ENCODE results near the gene ZBTB7C.

The ZBTB7C gene

DNA sequence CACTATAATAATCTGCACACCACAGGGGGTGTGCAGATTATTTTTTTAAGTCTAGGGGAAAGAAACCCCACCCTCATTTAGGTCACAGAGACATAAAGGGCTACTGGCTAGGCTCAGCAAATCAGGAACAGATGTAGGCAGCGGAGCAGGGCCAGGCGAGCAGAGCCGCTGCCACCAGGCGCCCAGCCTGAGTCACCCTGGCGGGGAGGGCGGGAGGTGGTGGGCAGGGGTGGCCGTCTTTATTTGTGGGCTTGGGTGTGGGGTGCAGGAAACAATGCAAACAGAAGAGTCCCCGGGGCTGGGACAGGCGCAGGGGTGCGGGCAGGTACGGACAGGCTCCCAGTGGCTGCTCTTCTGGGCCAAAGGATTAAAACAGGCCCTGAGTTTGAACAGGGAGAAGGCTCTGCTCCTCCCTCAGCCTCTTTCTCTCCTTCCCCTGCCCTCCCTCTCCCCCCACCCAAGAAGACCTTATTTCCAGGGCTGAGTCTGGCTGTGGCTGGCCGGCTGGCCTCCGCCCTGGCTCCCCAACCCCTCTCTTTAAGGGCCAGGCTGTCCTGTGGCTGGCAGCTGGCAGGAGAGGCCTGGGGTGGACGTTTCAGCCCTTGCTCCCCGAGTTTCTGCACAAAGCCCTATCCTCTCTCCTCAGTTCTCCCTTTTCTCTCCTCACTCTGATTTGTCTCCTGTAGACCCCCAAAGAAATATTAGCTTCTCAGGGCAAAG, 335.8 kb downstream of the ZBTB7C start:
- DNase-seq: no peak

DNA sequence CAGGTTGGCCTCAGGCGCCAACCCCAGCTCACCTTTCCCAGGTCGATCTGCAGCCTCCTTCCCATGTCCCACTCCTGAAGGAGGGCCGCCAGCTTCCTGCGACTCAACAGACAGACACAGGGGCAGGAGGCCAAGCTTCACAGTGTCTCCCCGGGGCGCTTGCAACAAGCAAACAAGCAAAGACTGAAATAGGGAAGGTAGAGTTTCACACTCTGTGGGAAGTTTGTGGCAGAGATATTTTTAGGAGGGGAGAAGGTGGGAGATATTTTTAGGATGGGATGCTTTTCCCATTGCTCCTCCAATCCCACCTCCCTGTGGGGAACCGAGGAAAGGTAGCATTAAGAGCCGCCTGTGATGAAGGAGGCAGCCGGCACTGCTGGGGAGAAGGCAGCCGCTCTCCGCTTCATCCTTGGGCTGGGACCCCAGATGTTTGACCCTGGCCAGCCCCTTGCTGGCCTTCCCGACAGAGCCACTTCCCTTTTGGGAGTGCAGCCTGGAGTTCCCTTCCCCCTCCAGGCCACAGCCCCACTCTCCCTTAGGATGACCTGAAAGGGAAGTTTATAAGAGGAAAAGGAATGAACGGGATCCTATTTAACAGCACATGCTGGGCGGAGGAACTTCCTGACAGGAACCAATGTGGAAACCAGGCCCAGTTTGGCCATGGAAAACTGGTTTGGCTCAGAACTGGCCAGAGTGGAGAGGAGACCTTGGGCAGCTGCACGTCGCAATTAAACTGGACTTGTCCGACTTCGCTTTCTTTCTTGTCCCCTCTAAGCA, 336.6 kb downstream of the ZBTB7C start:
- DNase-seq: no peak

DNA sequence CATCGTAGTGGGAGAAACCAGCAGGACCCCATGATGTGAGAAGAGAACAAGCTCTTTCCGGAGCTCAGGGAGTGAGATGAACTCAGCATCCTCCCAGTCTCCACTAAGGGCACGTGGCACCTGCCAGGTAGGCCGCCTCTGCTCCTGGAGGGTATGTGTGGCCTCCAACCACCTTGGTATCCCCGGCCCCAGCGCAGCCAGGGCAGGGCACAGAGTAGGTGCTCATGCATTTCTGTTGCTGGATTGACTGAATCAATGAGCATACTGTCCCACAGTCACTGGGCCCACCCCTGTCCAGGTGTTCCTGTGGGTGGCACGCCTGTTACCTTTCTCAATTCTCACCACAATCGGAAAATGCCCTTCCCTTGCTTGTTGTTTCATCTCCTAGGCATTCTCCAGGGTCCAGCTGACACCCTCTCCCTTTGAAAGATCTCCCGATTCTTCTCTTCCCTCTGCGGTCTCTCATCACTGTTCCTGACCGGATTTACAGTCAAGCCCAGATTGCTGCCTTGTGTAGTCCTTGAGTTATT, 340.2 kb downstream of the ZBTB7C start:
- no peak for DNase-seq

DNA sequence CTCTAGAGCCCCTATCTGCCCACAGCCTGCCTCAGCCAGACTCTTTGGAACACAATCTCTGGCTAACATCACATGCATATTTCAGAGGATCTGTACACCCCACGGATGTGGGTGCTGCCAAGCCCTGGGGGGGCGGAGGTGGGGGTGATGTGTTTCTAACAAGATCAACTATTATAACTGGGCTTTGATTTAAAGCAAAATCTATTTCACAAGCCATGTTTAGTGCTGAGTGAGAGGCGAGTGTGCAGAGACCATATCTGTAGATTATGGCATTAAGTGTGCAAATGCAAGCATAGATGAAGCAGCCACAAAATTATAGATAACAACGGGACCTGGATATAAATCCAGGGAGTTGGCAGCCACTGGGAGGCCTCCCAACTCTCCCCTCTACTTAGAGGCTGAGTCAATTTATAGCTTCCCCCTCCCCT, 342.9 kb downstream of the ZBTB7C start:
- no peak for DNase-seq

DNA sequence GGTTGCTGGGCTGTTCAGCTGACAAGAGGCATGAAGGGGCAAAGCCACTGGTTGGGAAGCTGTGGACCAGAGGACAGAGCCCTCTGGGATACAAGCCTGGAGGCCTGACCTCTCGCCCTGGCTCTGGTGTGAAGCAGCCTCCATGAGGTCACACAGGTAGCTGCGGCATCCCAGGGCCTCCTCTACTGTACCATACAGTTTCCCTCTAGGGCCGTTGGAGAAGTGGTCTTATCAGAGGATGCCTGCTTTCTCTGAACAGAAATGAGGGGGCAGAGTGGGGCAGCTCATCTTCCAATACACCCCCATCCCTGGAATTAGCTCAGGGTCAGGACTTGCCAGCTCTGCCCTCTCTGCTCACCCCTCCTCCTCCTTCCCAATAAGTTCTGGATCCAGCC, 343.6 kb downstream of the ZBTB7C start:
- DNase-seq: no peak

DNA sequence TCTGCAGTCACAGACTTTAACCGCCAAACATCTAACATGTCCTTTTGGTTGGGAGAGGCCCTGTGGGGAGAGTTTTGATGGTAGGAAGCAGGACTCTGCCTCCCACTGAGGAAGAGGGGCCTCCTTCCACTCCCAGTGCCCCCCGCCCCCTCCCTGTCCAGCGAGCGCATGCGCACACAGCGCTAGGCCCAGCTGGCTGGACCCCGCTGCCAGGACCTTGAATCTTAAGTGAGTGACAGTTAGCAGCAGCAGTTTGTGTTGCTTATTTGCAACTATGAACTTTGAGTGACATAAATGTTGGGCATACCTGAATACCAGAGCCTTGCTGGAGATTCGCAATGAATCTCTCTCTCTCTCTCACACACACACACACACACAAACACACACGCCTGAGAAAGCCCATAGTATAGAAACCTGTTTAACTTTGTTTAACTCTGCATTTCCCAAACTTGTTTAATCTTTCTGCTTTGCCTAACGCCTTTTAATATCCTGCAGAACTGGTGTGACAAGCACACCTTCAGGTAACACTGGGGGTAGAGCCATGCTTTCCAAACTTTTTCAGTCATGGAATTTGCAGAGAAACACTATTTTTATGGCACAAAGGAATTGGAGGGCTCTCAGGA, 344.1 kb downstream of the ZBTB7C start:
- DNase-seq: no peak

DNA sequence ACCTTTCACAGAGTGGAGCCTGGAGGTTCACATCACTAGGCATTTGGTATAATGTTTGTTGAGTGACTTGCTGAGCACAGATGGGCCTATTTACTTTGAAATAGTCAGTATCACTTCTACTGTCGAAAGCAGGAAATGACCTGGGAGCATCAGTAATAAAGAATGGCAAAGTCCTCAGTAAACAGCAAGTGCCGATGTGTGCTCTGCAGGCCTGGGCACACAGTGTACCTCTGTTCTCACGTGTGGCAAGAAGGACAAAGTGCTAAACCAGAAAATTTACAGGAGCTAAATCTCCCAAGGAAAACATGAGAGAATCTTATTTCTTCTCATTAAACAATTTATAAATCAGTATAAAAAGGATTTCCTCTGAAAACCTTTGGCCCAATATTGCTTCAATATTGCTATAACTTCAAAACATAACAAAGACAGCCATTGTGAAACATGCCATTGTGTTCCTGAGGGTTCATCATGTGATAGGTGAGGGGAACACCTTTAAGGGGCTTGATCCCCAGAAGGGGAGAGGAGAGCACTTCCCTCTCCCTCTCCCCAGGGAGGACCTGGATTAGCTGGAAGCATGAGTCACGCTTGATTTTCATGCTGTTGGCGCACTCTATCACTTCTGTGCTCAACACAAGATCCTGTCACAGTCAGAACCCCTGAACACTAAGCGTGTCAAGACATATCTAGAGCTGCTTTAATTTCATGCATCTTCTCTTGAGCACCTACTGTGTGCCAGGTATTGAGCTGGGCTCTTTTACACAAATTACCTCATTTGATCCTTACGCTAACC, 347.2 kb downstream of the ZBTB7C start:
- DNase-seq: no peak

DNA sequence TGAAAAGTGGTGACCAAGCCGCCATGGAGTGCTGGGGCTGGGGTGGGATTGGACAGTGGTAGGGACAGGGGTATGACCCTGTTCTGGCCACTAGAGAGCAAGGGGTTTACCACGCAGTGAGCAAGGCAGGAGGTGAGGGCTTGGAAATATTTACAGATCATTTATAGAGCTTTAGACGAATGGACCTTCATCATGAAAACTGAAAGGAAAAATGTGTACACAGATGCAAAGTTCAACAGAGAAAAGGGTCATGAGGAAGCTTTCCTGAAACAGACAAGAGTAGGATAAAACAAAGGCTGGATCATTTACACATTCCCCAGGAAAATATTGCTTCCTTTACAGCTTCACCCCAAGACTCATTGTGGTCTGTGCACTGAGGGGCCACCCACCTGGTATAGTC, 348.2 kb downstream of the ZBTB7C start:
- no peak for DNase-seq

DNA sequence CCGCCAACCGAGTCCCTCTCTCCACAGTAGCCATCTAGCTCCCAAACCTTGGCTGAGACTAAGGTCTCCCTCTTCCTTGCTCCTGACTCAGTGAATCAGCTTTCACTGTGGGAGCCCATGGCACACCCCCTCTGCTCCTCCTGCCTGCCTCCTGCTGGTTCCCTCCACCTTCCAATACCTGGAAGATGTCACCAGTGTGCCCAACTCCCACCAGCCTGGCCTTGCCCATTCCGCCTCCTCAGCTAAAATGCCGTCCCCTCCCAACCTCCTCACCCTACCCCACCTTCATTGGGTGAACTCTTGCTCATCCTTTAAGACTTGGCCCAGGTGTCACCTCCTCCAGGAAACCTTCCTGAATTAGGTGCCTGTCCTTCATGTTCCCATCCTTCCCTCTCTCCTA, 348.8 kb downstream of the ZBTB7C start:
- DNase-seq: no peak

DNA sequence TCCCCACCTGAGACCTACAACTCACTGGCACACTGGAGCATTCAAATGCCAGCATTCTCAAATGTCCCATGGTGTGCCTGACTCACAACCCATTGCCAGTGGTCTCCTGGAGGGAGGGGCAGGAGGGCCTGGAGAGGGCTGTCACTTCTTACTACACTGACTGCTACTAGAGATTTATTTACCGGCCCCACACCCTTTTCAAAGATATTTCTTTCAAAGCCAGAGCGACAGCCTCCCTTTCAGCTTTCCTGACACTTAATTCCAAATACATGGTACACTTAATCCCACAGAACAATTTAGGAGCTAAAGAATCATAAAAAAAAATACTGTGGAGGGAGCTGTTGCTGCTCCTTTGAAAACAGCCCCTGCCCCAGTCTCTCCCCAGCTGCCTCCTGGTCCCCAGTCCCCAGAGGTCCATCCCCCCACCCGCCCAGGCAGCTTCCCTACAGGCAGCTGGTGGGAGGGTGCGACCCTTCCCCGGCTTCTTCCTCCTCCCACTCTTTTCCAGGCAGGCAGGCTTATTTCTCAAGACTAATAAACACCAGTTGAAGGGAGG, 349.6 kb downstream of the ZBTB7C start:
- DNase-seq: no peak

DNA sequence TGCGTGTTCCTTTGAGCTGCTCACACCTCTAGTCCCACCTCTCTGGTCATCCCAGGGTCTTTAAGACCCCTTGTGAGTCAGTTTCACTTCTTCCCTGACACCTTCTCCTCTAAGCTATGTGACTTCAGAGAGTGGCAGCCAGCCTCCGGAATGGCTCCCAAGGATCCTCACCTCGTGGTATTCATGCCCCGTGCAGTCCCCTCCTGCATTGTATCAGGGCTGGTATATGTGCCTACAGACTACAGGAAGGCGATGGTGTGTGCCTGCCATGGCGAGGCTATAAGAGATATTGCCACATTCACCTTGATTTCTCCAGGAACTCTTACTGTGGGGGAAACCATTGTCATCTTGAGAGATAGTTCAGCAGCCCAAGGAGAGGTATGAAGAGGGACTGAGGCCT, 350.7 kb downstream of the ZBTB7C start:
- no peak for DNase-seq

DNA sequence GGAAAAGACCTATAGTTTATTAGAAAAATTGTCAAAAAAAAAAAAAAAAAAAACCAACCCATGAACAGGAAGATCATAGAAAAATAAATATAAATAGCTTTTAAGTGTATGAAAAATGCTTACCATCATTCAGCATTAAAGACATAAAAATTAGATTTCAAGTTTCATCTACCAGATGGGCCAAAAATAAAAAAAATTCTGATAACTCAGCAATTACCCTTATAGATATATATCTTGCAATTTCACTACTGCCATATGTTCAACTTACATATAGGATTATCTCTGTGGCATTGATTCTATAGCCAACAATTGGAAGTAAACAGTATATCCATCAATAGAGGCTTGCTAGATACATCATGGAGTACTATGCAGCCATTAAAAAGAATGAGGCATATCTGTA, 352.2 kb downstream of the ZBTB7C start:
- DNase-seq: no peak

DNA sequence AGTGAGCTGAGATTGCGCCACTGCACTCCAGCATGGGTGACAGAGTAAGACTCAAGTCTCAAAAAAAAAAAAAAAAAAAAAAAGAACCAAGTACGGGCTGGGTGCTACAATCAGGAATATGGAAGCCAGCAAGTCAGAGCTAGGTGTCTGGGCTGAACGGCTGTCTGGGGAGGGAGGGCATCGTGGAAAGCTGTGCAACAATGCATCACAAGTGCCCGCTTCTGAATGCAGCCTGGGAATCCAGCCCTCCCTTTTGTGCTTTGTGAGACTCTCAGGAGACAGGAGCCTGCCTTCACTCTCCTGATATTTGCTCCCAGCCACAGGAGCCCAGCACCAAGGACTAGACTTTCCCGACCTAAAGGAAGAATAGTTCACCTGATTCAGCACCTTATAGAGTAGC, 353.8 kb downstream of the ZBTB7C start:
- DNase-seq: no peak

DNA sequence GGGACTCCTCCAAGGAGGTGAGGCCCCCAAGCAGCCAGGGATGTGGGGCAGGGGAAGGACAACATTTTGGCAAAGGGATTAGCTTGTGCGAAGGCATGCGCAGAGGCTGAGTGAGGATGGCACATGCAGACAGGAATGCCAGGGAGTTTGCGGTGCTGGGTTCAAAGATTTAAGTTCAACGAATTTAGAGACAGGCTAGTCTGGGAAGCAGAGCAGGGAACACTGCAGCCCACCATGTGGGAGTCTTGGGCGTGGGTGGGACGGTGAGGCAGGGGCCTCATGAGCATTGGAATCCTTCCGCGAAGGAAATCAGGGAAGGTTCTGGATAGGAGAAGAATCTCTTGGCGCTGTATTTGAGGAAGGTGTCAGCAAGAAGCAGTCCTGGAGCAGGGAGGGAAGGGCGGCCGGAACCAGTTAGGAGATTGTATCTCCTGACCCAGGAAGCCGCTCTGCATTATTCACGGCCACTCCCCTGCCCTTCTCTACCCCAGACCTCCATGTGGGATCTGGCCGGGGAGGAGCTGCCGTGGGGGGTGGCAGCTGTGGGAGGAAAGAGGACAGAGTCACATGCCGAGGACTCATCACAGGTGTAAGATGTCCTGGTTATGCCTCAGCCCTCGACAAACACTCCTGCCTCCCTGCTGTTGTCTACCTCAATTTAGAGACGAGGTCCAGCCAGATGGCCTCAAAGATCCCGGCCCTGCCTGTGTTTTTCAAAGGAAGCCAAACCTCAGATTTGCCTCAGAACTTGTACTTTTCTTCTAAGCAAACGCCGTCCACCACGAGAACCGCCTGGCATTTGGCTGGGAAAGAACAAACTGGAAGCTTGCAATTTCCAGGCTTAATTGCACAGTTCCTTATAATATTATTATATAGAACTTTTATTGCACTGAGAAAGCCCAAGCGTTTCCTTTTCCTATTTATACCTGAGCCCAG, 355.0 kb downstream of the ZBTB7C start:
- DNase-seq: no peak

DNA sequence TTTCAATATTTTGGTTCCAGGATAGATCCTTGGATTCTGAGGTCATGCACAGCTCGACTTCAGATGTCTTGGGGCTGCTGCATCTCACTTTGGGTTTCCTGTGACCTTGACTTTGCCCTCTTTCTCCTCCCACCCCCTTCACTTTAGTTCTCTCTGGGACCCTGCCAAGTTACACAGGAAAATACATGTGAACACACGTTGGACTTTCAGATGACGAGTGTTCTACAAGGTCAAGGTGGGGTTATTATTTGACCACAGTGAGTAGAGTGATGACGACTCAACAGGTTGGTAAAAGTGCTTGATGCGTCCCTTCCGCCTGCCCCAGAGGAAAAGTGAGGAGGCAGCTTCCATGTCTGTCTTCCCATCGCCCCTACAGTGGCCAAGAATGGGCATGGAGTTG, 356.3 kb downstream of the ZBTB7C start:
- DNase-seq: no peak

DNA sequence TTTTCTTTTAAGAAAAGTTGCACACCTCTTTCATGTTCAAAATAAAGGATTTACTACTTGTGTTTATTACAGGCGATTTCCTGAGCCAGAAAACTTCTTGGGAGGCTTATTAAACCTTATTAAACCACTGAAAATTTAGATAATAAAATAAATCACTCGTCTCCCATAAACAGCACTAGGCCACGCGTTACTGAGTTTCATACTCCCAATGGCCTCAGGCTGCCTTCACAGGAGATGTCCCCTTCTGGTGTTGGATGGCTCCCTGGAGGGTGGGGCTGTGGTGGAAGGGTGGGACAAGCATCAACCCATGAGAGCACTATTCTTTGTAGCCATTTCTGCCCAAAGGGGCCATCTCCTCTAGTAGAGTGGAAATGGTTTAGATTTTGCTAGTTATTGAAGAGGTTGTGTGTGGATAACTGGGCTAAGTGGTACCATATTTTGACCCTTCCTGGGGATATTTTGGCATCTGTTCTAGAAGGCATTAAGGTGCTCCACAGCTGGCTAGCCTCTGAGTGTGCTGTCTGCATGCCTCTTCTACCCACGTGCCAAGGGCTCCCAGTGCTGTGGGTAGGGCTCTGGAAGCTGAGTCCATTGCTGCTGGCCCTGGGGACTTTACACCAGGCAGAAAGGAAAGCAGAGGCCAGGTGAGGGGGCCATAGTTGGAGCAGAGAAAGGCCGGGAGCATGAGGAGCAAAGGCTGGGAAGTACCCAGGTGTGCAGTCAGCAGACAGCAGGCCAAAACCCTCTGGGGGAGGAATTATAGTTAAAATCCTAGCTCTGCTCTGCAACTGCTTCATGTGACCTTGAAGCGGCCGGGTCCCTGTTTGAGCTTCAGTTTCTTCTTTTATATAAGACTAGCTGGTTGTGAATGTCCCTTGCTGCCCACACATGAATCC, 357.0 kb downstream of the ZBTB7C start:
- DNase-seq: no peak

DNA sequence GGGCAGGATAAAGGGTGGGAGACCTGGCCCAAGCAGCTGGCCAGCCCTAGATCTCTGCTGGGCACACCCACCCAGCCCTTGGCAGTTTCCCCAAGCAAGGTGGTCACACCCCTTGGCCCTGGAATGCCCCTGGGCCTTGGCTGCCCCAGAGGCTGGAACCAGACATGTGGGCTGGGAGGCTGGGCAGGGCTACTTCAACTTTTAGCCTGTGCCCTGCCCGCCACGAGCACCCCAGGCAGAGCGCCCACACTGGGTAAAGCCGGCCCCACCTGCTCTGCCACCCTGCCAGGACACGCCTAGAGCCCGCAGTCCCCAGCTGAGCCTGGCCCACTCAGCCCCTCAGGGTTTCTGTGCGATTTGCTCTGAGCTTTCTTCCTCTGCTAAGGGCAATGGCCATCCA, 359.0 kb downstream of the ZBTB7C start:
- DNase-seq: no peak

DNA sequence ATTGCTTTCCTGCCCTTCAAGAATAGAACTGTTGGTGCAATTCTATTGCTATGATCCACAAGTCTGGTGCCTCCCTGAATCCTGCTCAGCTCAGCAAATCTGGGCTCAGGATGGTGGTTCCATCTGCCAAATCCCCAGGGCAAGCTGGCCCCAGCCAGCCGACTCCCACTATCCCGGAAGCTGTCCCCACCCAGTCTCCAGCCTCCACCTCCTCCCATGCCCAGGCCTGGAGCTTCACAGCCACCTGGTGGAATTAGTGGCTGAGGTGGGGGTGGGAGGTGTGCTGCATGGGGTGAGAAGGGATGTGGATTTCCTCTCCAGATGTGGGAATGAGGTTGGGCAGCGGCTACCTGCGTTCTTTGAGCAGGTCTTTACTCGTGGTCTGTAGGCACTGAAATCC, 359.4 kb downstream of the ZBTB7C start:
- DNase-seq: no peak

DNA sequence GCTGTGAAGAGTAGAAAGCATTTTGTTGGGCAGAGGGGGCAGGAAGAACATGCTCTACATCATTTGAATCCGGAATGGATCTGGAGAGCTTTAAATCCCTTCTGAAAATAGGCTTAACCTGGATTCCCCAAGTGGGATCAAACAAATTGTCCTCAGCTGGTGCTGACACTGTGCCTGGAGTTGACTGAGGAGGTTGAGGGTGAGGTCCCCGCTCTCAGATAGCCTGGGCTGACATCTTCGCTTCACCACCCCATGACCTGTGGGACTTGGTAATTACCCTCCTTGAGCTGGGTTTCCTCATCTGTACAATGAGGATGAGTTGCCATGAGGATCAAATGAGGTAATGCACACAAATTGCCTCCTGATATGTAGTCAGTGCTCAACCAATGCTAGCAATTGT, 360.9 kb downstream of the ZBTB7C start:
- no peak for DNase-seq

DNA sequence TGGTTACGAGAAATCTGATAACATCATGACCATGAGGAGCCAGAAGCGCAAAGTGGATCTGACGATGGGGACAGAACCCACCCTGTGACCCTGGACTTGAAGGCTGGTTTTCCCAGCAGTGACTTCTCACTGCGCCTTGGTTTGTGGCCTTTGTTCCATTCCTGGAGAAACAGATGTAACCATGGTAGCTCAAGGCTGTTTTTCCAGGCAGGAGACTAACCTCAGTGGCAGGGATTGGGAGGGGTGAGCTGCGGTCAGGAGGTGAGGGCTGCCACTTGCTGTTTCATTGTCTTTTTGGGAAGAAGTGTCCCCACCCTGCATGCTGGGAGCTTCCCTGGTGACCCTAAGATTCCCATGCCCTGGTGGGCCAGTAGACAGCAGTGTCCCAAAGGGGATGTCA, 362.3 kb downstream of the ZBTB7C start:
- DNase-seq: no peak

DNA sequence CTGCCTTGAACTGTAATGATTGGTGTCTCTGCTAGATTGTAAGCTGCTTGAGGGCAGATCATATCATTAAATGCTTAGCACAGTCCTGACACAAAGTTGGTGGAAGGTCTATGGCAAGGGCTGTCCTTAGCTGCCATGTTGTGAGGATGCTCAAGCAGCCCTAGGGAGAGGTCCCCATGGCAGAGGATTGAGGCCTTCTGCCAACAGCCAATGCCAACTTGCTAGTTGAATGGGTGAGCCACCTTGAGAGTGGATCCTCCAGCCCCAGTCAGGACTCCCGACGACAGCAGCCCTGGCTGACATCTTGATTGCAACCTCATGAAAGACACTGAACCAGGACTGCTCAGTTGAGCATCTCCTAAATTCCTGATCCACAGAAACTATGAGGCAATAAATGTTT, 363.4 kb downstream of the ZBTB7C start:
- DNase-seq: no peak
